ENCODE data around the gene LRRC3C. TPM values are rescaled to one million over a fixed set of nuclear protein-coding genes. Genes with fewer than 3 reads are reported as not detected.
A peak's percentile ranks its signal among the peaks of the same experiment; 100 is the strongest.

Gene LRRC3C
- total RNA-seq, 2 donors from 2014 or later: not detected

DNA sequence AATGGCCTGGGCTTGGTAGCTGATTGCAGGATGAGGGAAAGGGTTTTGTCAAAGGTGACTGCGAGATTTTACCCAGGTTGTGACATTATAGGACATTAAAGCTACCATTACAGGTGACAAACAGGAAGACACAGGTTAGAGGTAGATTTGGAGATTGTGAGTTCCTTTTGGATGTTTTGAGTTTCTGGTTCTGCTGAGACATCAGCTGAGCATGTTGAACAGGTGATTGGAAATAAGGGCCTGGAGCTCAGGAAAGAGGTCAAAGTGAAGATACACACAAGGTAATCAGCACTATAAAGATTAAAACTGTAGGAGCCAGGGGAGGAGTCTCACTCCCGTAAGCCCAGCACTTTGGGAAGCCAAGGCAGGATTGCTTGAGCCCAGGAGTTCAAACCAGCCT, 41.2 kb downstream of the LRRC3C start:
- no peak for DNase-seq (ENCODE audit: low spot score)
- H3K27ac Mint-ChIP-seq: no peak overlapping the region
- no peak overlapping the region for H3K4me3 Mint-ChIP-seq
- no peaks in the 10 kb centered on the region for H3K9me3 Mint-ChIP-seq
- ATAC-seq: no peak
- H3K36me3 Mint-ChIP-seq: no peaks in the 10 kb centered on the region
- peaks cover 8 to 28% of the 10 kb centered on the region in 2 donors for H3K27me3 Mint-ChIP-seq
- peaks cover 10 to 29% of the 10 kb centered on the region in 2 donors for H3K4me1 Mint-ChIP-seq (ENCODE audit: low read depth in 2 of 2)

DNA sequence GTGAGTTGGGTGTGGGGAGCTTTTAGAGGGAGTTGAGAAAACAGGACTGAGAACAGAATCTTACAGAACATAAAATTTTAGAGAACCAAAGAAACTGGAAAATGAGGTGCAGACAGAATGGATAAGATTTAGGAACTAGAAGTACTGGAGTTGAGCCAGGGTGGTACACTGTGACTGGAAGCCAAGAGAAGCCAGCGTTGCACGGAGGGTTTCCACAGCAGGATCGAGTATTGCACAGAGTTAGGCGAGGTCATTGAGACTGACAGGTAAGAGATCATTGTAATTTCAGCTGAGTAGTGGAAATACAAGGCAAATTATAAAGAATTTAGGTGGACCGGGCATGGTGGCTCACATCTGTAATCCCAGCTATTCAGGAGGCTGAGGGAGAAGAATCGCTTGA, 41.8 kb downstream of the LRRC3C start:
- Mint-ChIP-seq H3K27me3 (peaks cover 8 to 29% of the 10 kb centered on the region in 2 donors), H3K9me3 (no peaks in the 10 kb centered on the region), H3K4me3 (no peak overlapping the region), H3K36me3 (no peaks in the 10 kb centered on the region), H3K27ac (no peak overlapping the region), H3K4me1 (ENCODE audit: low read depth in 2 of 2) (peaks cover 7 to 25% of the 10 kb centered on the region in 2 donors)
- DNase-seq (ENCODE audit: low spot score) (no peak), ATAC-seq (no peak)

DNA sequence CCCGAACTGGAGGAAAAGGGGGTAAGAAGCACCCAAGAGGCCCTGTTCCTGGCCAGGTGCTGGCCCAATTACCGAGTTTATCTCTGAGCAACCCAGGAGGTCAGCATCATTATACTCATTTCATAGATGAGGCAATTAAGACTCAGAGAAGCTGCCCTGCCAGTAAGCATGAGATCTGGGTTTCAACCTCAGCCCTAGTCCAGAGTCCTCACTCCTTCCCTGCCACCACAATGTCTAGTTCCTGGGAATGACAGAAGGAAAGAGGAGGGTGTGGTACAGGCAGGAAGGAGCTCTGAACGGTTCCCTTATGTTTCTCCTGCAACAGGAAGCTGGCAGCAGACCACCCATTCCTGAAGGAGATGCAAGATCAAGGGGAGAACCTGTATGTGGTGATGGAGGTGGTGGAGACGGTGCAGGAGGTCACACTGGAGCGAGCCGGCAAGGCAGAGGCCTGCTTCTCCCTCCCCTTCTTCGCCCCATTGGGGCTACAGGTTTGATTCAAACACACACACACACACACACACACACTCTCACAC, 42.7 kb downstream of the LRRC3C start:
- no peak overlapping the region for H3K4me3 Mint-ChIP-seq
- peaks cover 8 to 29% of the 10 kb centered on the region in 2 donors for H3K27me3 Mint-ChIP-seq
- no peaks in the 10 kb centered on the region for H3K9me3 Mint-ChIP-seq
- H3K27ac Mint-ChIP-seq: no peak overlapping the region
- peaks cover 7 to 25% of the 10 kb centered on the region in 2 donors for H3K4me1 Mint-ChIP-seq (ENCODE audit: low read depth in 2 of 2)
- DNase-seq (ENCODE audit: low spot score) (no peak), ATAC-seq (no peak)
- H3K36me3 Mint-ChIP-seq: no peaks in the 10 kb centered on the region

DNA sequence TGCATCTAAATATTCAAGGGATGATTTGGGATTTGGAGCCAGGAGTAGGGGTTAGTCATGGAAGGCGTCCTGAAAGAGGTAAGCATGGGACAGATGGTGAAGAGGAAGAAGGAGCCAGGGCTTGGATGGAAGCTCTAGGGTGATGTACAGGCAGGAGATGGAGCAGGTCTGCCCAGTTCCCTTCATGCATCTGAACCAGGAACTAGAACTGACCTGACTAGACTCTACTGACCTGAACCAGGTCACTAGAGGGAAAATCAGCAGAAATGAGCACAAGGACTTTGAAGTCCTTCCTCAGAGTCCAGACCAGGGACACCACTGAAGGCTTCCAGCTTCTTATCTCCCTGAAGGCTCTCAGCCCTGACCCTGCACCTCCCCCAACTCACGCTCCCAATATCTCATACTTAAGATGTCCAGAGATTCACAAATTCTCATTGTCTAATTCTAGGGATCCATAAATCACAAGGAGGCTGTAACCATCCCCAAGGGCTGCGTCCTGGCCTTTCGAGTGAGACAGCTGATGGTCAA, 43.6 kb downstream of the LRRC3C start:
- Mint-ChIP-seq H3K4me1 (ENCODE audit: low read depth in 2 of 2) (peaks cover 7 to 25% of the 10 kb centered on the region in 2 donors), H3K9me3 (no peaks in the 10 kb centered on the region), H3K27ac (no peak overlapping the region), H3K4me3 (no peak overlapping the region), H3K27me3 (peaks cover 8 to 29% of the 10 kb centered on the region in 2 donors), H3K36me3 (no peaks in the 10 kb centered on the region)
- DNase-seq (ENCODE audit: low spot score) (no peak), ATAC-seq (no peak)

DNA sequence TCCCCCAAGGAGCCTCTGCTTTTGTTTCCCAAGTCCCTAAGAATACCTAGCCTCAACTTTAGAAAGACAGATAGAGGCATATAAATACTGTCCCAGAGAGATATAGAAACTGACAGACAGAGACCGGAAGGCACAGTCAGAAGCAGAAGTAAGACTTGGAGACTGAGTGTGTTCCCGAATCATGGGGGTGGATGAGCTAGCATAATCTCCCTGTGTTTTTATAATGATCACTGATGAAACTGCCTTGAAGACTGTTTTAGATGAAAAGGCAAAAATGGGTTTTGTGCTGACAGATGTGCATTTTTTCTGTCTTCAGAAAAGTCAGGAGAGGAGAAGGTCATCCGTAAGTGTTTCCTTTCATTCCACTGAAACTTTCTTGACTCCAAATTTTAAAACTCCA, 44.7 kb downstream of the LRRC3C start:
- Mint-ChIP-seq H3K27ac (no peak overlapping the region), H3K4me3 (no peak overlapping the region), H3K27me3 (peaks cover 8 to 26% of the 10 kb centered on the region in 2 donors), H3K4me1 (ENCODE audit: low read depth in 2 of 2) (peaks cover 1 to 15% of the 10 kb centered on the region in 2 donors), H3K36me3 (no peaks in the 10 kb centered on the region), H3K9me3 (no peaks in the 10 kb centered on the region)
- no peak for ATAC-seq
- no peak for DNase-seq (ENCODE audit: low spot score)

DNA sequence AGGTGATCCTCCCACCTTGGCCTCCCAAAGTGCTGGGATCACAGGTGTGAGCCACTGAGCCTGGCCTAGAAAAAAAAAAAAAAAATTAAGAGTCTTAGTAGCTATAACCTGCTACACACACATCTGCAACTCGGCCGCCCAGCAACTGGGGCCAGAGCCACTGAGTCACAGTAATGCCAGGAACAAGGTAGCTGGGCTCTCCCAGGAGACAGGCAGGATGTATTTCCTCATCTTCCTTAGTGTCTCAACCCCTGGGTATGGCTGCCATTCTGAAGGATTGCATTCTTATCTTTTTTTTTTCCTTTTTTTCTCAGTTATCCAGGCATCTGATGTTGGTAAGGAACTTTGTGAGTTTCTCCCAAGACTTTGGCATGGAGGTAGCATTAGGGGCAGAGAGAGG, 46.0 kb downstream of the LRRC3C start:
- ATAC-seq: no peak
- H3K27me3 Mint-ChIP-seq: peaks cover 8 to 25% of the 10 kb centered on the region in 2 donors
- no peaks in the 10 kb centered on the region for H3K9me3 Mint-ChIP-seq

DNA sequence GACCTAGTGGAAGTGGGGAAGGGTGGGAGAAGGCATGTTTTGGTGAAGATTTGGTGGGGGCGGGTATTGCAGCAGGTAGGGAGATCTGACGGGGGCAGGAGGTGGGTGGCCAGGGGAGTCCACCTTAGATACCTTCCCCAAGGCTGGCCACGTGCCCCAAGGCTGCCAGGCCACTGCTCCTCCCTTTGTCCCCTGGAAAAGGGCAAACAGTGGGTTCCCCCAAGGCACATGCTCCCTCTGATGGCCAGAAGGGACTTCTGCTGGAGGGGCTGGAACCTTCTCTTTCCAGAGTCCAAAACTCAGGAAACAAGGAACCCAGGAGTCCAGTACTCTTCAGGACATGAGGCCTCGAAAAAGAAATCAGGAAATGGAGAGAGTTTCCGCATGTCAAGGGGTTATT, 46.9 kb downstream of the LRRC3C start:
- no peak overlapping the region for H3K4me3 Mint-ChIP-seq
- H3K9me3 Mint-ChIP-seq: no peaks in the 10 kb centered on the region
- no peak for DNase-seq (ENCODE audit: low spot score)
- H3K36me3 Mint-ChIP-seq: no peaks in the 10 kb centered on the region
- H3K27ac Mint-ChIP-seq: no peak overlapping the region
- ATAC-seq: no peak
- H3K4me1 Mint-ChIP-seq (ENCODE audit: low read depth in 2 of 2): peaks cover 3 to 12% of the 10 kb centered on the region in 2 donors
- H3K27me3 Mint-ChIP-seq: peaks cover 4 to 23% of the 10 kb centered on the region in 2 donors

More for the DNA sequence above, 46.0 kb downstream of the LRRC3C start:
- H3K27ac Mint-ChIP-seq: no peak overlapping the region
- H3K4me1 Mint-ChIP-seq (ENCODE audit: low read depth in 2 of 2): peaks cover 0 to 14% of the 10 kb centered on the region in 2 donors
- H3K4me3 Mint-ChIP-seq: no peak overlapping the region
- DNase-seq (ENCODE audit: low spot score): no peak
- no peaks in the 10 kb centered on the region for H3K36me3 Mint-ChIP-seq

DNA sequence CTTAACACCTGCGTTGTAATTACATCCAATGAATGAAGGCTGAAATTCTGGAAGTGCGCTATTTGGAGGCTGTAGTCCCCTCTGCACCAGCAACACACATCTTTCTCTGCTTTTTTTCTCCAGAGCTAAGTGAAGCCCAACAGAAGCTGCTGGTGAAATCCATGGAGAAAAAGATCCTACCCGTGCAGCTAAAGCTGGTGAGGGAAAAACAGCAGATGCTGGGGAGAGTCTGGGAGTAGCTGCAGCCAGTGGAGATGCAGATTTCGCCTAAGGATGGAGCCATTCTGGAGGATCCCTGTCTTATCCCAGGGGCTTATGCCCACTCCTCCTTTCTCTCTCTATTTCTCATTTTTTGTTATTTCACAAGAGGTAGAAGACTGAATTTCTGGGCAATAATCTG, 48.3 kb downstream of the LRRC3C start:
- DNase-seq (ENCODE audit: low spot score): no peak
- Mint-ChIP-seq H3K4me1 (ENCODE audit: low read depth in 2 of 2) (peaks cover 13 to 18% of the 10 kb centered on the region in 2 donors), H3K27me3 (peaks cover 0 to 14% of the 10 kb centered on the region in 2 donors)

DNA sequence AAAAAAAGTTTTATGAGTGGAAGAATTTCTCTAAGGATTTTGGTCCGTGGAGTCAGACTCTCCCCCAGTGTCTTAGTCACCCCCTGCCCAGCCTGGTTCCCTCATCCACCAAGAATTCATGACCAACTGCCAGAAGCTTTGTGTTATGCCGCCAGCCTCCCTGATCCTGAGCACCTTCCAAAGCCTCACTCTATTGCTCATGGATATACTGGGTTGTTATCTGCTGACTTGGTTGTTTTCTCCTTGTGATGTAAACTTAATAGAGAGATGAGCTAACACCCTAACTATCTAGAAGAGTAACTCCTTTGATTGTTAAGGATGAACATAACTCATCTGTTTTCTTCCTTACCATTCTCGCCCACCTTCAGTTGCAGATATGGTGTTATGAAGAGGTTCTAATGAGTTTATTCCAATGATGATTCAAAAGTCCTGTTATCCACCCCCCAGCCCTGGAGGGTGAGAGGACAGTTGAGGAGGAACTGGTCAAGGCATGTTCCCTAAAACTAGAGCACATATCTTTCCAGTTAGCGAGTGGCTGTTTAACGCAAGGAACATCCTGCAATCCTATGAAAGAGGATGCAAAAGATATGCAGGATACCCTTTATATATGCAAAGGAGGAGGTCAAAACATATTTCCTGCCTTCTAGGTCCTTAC, 51.6 kb downstream of the LRRC3C start:
- peaks cover 0 to 1% of the 10 kb centered on the region in 2 donors for H3K27me3 Mint-ChIP-seq
- H3K4me3 Mint-ChIP-seq: peak overlapping the region; percentile 98
- DNase-seq (ENCODE audit: low spot score): no peak
- peak overlapping the region in 1 of 2 donors; percentile 99 for H3K27ac Mint-ChIP-seq
- ATAC-seq: no peak
- H3K36me3 Mint-ChIP-seq: peaks cover 6% of the 10 kb centered on the region
- no peaks in the 10 kb centered on the region for H3K9me3 Mint-ChIP-seq
- peaks cover 23 to 26% of the 10 kb centered on the region in 2 donors for H3K4me1 Mint-ChIP-seq (ENCODE audit: low read depth in 2 of 2)

More for the DNA sequence above, 48.3 kb downstream of the LRRC3C start:
- Mint-ChIP-seq H3K9me3 (no peaks in the 10 kb centered on the region), H3K4me3 (no peak overlapping the region), H3K36me3 (no peaks in the 10 kb centered on the region), H3K27ac (no peak overlapping the region)
- ATAC-seq: no peak

DNA sequence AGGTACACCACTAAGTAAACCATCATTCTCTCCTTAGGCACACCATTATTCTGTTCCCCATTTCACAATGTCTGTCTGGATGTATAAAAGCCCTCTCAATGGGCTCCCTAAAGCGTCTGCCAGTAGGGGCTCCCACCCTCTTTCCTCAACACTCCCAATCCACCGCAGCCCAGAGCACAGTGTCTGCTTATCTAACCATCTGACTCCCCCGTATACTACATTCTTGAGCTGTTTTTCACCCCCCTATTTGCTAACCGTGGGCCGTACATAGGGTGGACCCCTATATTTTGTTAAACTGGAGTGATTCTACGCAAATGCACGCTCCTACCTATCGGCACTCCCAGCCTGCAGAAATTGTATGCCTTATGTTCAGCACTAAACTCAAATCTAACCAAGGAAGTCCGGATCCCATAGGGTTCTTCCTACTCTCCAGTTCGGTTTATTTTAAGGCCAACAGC, 52.4 kb downstream of the LRRC3C start:
- H3K4me3 Mint-ChIP-seq: peak overlapping the region; percentile 98
- no peak for DNase-seq (ENCODE audit: low spot score)

DNA sequence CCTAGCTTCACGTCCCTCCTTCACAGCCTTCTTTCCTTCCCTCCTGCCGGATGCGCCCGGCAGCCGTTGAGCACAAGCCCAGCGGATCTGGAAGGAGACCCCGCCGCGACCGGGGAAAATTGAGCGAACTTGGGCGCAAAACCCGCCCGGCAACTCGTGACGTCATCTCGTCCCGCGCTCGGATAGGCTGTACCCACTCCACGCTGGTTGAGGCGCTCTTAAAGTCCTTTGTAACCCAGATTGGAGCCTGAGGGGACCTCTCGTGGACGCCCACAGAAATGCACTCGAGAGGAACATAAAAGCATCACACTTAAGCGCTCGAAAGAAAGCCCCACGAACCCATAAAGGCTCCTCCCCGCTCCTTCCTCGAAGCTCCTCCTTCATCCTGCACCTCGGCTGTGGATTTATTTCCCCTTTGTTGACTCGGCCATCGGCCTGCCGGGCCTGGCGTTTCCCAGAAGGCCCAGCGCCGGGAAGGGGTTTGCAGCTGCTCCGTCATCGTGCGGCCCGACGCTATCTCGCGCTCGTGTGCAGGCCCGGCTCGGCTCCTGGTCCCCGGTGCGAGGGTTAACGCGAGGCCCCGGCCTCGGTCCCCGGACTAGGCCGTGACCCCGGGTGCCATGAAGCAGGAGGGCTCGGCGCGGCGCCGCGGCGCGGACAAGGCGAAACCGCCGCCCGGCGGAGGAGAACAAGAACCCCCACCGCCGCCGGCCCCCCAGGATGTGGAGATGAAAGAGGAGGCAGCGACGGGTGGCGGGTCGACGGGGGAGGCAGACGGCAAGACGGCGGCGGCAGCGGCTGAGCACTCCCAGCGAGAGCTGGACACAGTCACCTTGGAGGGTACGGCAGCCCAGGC, 53.0 kb downstream of the LRRC3C start, which contains the start of gene PSMD3:
Gene PSMD3, plus strand, starts transcription at position 457 of the 856 bp plus-strand sequence. Its CDS starts 164 bp downstream, at position 621.
- Mint-ChIP-seq H3K4me3 (peak within 1 kb of the TSS; percentile 98), H3K27me3 (no peaks in the 10 kb centered on the region), H3K36me3 (peaks cover 9% of the 10 kb centered on the region), H3K9me3 (no peaks in the 10 kb centered on the region), H3K27ac (peak within 1 kb of the TSS; percentile 90 to 99), H3K4me1 (ENCODE audit: low read depth in 2 of 2) (peaks cover 23 to 30% of the 10 kb centered on the region in 2 donors)
- DNase-seq (ENCODE audit: low spot score) (peak; percentile 98), ATAC-seq (peak; percentile 96 to 97)

More for the DNA sequence above, 52.4 kb downstream of the LRRC3C start:
- peak overlapping the region; percentile 90 to 99 for H3K27ac Mint-ChIP-seq
- ATAC-seq: peak in 1 of 2 donors; percentile 0
- peaks cover 6% of the 10 kb centered on the region for H3K36me3 Mint-ChIP-seq
- peaks cover 23 to 30% of the 10 kb centered on the region in 2 donors for H3K4me1 Mint-ChIP-seq (ENCODE audit: low read depth in 2 of 2)
- no peaks in the 10 kb centered on the region for H3K9me3 Mint-ChIP-seq
- H3K27me3 Mint-ChIP-seq: no peaks in the 10 kb centered on the region

DNA sequence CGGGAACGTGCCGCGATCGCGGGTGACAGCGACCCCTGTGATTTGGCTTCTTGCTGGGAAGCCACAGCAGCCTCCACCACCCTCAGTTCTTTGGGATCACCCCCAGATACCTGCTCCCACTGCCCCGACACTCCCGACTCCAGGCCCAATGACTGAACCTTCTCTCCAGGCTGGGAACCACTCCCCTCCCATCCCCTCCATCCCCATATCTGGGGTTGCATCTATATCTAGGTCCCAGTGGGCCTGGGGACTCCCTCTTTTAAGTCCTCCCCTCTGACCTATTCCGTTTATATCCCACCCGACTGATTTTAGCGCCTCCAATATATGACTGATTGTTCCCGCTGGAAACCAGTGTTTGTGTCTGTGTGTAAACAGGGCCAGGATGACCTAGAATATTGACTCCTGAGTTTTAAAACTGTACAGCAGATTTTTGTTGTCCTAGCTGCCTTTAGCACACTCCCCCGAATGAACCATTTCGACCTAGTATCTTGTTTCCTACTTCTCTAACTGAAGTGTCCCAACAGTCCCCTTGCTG, 53.7 kb downstream of the LRRC3C start:
- H3K27me3 Mint-ChIP-seq: no peaks in the 10 kb centered on the region
- H3K36me3 Mint-ChIP-seq: peaks cover 16% of the 10 kb centered on the region
- no peak for DNase-seq (ENCODE audit: low spot score)
- peak overlapping the region; percentile 90 to 99 for H3K27ac Mint-ChIP-seq
- peaks cover 23 to 31% of the 10 kb centered on the region in 2 donors for H3K4me1 Mint-ChIP-seq (ENCODE audit: low read depth in 2 of 2)
- no peaks in the 10 kb centered on the region for H3K9me3 Mint-ChIP-seq
- H3K4me3 Mint-ChIP-seq: peak overlapping the region; percentile 98
- ATAC-seq: no peak

DNA sequence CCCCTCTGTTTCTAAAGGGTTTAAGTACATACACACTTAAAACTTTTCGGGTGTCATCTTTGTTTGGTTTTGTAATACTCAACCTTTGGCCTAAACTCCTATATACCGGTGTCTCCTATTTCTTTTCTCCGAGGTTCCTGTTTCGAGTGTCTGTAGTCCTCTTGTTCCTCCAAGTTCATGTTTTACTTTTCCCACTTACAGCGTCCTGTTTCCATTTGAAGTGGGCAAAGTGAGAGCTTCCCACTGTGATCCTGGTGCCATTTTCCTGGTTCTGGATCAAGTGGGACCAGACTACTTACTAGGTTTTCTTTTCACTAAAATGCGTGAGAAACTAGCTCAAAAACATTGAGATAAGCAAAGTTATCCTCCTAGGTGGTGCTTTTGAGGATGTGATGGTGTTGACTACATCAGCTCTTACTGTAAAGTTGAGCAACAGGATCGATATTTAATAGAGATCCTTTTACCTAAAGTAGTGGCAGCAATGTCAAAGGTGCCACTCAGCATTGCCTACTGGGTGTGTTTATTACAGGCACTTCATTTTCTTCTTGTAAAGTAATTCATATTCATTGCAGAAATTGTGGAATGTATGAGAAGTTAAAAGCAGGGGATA, 54.3 kb downstream of the LRRC3C start:
- Mint-ChIP-seq H3K27me3 (no peaks in the 10 kb centered on the region), H3K4me1 (ENCODE audit: low read depth in 2 of 2) (peaks cover 23 to 34% of the 10 kb centered on the region in 2 donors), H3K4me3 (peak overlapping the region; percentile 98), H3K36me3 (peaks cover 20% of the 10 kb centered on the region), H3K9me3 (no peaks in the 10 kb centered on the region), H3K27ac (peak overlapping the region; percentile 90 to 99)
- ATAC-seq: no peak
- DNase-seq (ENCODE audit: low spot score): no peak
